ENCODE results near the gene HNRNPUL1. TPM values are rescaled to one million over a fixed set of nuclear protein-coding genes. Genes with fewer than 3 reads are reported as not detected.

HNRNPUL1 gene
- total RNA-seq, 1 experiment from 2014 or later, result 201 TPM

GRCh38 chr19:41239363-41239762 lies 24.8 kb upstream of the HNRNPUL1 start:
- H3K36me3 ChIP-seq (ENCODE audit: control insufficient read depth in 1 of 2, insufficient read depth in 2 of 2, low read length in 2 of 2), result peaks cover 4 to 59% of the 10 kb centered on the region in 2 experiments; a peak in 2 of 4 replicates
- TF ChIP-seq FOSL1 (IDR thresholded peaks at IDR 0.05; ENCODE audit: low read depth) (no peak), SIN3A (IDR thresholded peaks at IDR 0.05; ENCODE audit: low read depth) (no peak), POLR2A (IDR thresholded peaks at IDR 0.05; ENCODE audit: borderline replicate concordance, extremely low read depth, insufficient read depth, insufficient read length) (no peak), EGR1 (IDR thresholded peaks at IDR 0.05; ENCODE audit: low read depth) (no peak), CBX3 (IDR thresholded peaks at IDR 0.05; ENCODE audit: low read depth) (no peak), ATF3 (IDR thresholded peaks at IDR 0.05) (no peak), ZFX (IDR thresholded peaks at IDR 0.05) (no peak), MAX (IDR thresholded peaks at IDR 0.05) (no peak), JUND (IDR thresholded peaks at IDR 0.05) (no peak), TCF7L2 (IDR thresholded peaks at IDR 0.05; ENCODE audit: borderline replicate concordance, extremely low read depth, insufficient read depth, insufficient read length) (no peak), EZH2phosphoT487 (IDR thresholded peaks at IDR 0.05; ENCODE audit: borderline replicate concordance) (no peak), SP1 (IDR thresholded peaks at IDR 0.05; ENCODE audit: low read depth) (no peak), YY1 (IDR thresholded peaks at IDR 0.05; ENCODE audit: extremely low read depth, insufficient replicate concordance, low read depth, low read length) (no peak), CEBPB (IDR thresholded peaks at IDR 0.05; ENCODE audit: low read depth) (no peak), RAD21 (IDR thresholded peaks at IDR 0.05; ENCODE audit: low read depth) (no peak), ZNF274 (IDR thresholded peaks at IDR 0.05; ENCODE audit: low read depth, low read length) (no peak), POLR2AphosphoS5 (IDR thresholded peaks at IDR 0.05; ENCODE audit: low read depth, low read length) (no peak), CTCF (IDR thresholded peaks at IDR 0.05 in 2 of 3, conservative IDR thresholded peaks at IDR 0.05 in 1 of 3; ENCODE audit: borderline replicate concordance in 1 of 3, insufficient read depth in 1 of 3, low read depth in 2 of 3, low read length in 2 of 3) (no peak)
- TF ChIP-seq, protein P1, sequence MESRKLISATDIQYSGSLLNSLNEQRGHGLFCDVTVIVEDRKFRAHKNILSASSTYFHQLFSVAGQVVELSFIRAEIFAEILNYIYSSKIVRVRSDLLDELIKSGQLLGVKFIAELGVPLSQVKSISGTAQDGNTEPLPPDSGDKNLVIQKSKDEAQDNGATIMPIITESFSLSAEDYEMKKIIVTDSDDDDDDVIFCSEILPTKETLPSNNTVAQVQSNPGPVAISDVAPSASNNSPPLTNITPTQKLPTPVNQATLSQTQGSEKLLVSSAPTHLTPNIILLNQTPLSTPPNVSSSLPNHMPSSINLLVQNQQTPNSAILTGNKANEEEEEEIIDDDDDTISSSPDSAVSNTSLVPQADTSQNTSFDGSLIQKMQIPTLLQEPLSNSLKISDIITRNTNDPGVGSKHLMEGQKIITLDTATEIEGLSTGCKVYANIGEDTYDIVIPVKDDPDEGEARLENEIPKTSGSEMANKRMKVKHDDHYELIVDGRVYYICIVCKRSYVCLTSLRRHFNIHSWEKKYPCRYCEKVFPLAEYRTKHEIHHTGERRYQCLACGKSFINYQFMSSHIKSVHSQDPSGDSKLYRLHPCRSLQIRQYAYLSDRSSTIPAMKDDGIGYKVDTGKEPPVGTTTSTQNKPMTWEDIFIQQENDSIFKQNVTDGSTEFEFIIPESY (IDR thresholded peaks at IDR 0.05; ENCODE audit: extremely low read depth, insufficient replicate concordance, low read length), result no peak
- no peak overlapping the region for H3K27ac ChIP-seq (ENCODE audit: low read depth, low read length)
- H3K4me2 ChIP-seq (ENCODE audit: low read length), result no peak overlapping the region
- CTCF ChIA-PET, result no interaction called here
- no peak overlapping the region for H2AFZ ChIP-seq (ENCODE audit: low read depth, low read length, poor library complexity, severe bottlenecking)
- no peaks in the 10 kb centered on the region for H3K27me3 ChIP-seq (ENCODE audit: insufficient read depth, low read length)
- BruUV-seq (replicated peaks), result no TSS peak
- no peaks in the 10 kb centered on the region for H4K20me1 ChIP-seq (ENCODE audit: insufficient read depth)
- no peaks in the 10 kb centered on the region for H3K9me3 ChIP-seq (ENCODE audit: control insufficient read depth in 1 of 2, insufficient read depth in 1 of 2, low read depth in 1 of 2, low read length in 2 of 2)
- no peak for DNase-seq (ENCODE audit: low read depth, low spot score)
- POLR2A ChIA-PET, result no interaction called here
- RAD21 ChIA-PET (ENCODE audit: low non-redundant PET in 1 of 2, low total read pairs in 2 of 2, uncharacterized antibody in 2 of 2, unreplicated experiment in 2 of 2), result no interaction called here
- no peaks in the 10 kb centered on the region for H3K4me1 ChIP-seq (ENCODE audit: control insufficient read depth in 1 of 2, insufficient read depth in 2 of 2, low read length in 2 of 2)
- H3K4me3 ChIP-seq (replicated peaks in 1 of 2; ENCODE audit: low read depth in 1 of 2, low read length in 2 of 2), result no peak overlapping the region
- no peak overlapping the region for H3K9ac ChIP-seq (ENCODE audit: low read length)
- ATAC-seq, result no peak
- no peaks in the 10 kb centered on the region for H3K9me2 ChIP-seq (ENCODE audit: insufficient read depth)
- H3K79me2 ChIP-seq (ENCODE audit: insufficient read depth, low read length), result no peaks in the 10 kb centered on the region
- intact Hi-C loops (cut with micrococcal nuclease), result no loop called here

Measured in HCT116 (cell line).